GM23338 (cell line): Measurements from ENCODE around the gene TAF3.

Experiments used
- CREB1 ChIP-seq: fragments of 250-450 bp; sonication (Bioruptor Pico); IDR thresholded peaks from 2 replicates; pipeline ENCODE4 v1.5.0; 2020; ENCODE audit warnings: low read depth, mild to moderate bottlenecking, moderate library complexity
- CTCF ChIP-seq, 2 experiments: fragments of 200-600 bp in 1 of 2; sonication (generic) in 1 of 2; conservative IDR thresholded peaks; 2 replicates each; pipeline versions ENCODE4 v1.5.1 to v1.6.1; 2016 to 2017; ENCODE audit warnings: antibody characterized with exemption in 2 of 2, low read depth in 2 of 2, mild to moderate bottlenecking in 2 of 2, moderate library complexity in 1 of 2
- ETS1 ChIP-seq: IDR thresholded peaks from 2 replicates; pipeline ENCODE4 v1.6.1; 2016; ENCODE audit warnings: antibody characterized with exemption
- EZH2 ChIP-seq: fragments of 200-600 bp; sonication (generic); IDR thresholded peaks from one replicate; pipeline ENCODE4 v1.8.0; 2017; ENCODE audit warnings: antibody characterized with exemption, mild to moderate bottlenecking, low read depth; ENCODE audit not compliant: unreplicated experiment
- EZH2phosphoT487 ChIP-seq: fragments of 200-600 bp; sonication (generic); IDR thresholded peaks from one replicate; pipeline ENCODE4 v1.8.1; 2018; ENCODE audit warnings: antibody characterized with exemption; ENCODE audit not compliant: unreplicated experiment
- JUNB ChIP-seq: IDR thresholded peaks from one replicate; pipeline ENCODE4 v1.6.1; 2016; ENCODE audit warnings: antibody characterized with exemption; ENCODE audit not compliant: unreplicated experiment
- NANOG ChIP-seq: IDR thresholded peaks from 2 replicates; pipeline ENCODE4 v1.6.1; 2016; ENCODE audit warnings: antibody characterized with exemption, borderline replicate concordance
- POLR2AphosphoS5 ChIP-seq: IDR thresholded peaks from 2 replicates; pipeline ENCODE4 v1.6.1; 2016; ENCODE audit warnings: antibody characterized with exemption, low read depth
- REST ChIP-seq: IDR thresholded peaks from one replicate; pipeline ENCODE4 v1.6.1; 2018; ENCODE audit warnings: antibody characterized with exemption; ENCODE audit not compliant: unreplicated experiment
- STAT1 ChIP-seq: IDR thresholded peaks from one replicate; pipeline ENCODE4 v1.6.1; 2016; ENCODE audit warnings: antibody characterized with exemption; ENCODE audit not compliant: unreplicated experiment
- ZNF114 ChIP-seq: fragments of 250-450 bp; sonication (Bioruptor Pico); IDR thresholded peaks from 2 replicates; pipeline ENCODE4 v1.5.0; 2020; ENCODE audit warnings: mild to moderate bottlenecking, moderate library complexity
- ZNF331 ChIP-seq: fragments of 250-450 bp; sonication (Bioruptor Pico); IDR thresholded peaks from 2 replicates; pipeline ENCODE4 v1.5.0; 2020; ENCODE audit warnings: low read depth, mild to moderate bottlenecking, moderate library complexity

DNA sequence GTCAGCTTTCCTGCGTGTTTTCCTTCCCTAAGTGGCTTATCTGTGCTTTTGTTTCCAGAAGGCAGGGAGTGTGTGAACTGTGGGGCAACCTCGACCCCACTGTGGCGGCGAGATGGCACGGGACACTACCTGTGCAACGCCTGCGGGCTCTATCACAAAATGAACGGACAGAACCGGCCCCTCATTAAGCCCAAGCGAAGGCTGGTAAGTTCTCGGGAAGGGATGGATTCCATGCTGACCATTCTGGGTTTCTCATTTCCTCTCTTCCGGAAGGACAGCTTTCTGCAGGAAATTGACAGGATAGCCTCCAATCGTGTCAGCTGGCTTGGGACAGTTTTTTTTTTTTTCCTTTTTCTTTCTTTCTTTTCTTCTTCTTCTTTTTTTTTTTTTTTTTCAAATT is 245.6 kb downstream of the TAF3 start:
- TF ChIP-seq CTCF (conservative IDR thresholded peaks at IDR 0.05; ENCODE audit: low read depth in 2 of 2) (no peak), EZH2 (no peak), POLR2AphosphoS5 (no peak), JUNB (no peak), CREB1 (CRISPR knock-in tag) (no peak), REST (no peak), EZH2phosphoT487 (no peak), ETS1 (no peak), ZNF114 (CRISPR knock-in tag) (no peak), STAT1 (no peak), NANOG (no peak), ZNF331 (CRISPR knock-in tag) (no peak)
